MCF 10A (cell line): Measurements from ENCODE around the gene TDRD10. TPM values are rescaled to one million over a fixed set of nuclear protein-coding genes. Genes with fewer than 3 reads are reported as not detected.

ENCODE experiments used
- BruUV-seq: library from RNA; stranded (reverse); fragments of 400-500 nt; replicated peaks from 2 replicates; lab custom pipeline; 2021; lab: Mats Ljungman, UMichigan
- CTCF ChIA-PET: fragments of 300-600 bp; sonication (Branson Sonifier 250); formaldehyde crosslinking; extraction: SDS; loops from one replicate; lab custom pipeline; 2021; ENCODE audit warnings: antibody characterized with exemption, inconsistent platforms; lab: Yijun Ruan, JAX
- POLR2A ChIA-PET: fragments of 300-600, 350-650 bp; sonication (Branson Sonifier 250); formaldehyde crosslinking; extraction: SDS; loops from one replicate; lab custom pipeline; 2020; ENCODE audit warnings: antibody characterized with exemption, inconsistent platforms; lab: Yijun Ruan, JAX
- DNase-seq: peaks from one replicate; pipeline ENCODE4 v3.0.0-alpha.2; 2018; ENCODE audit not compliant: unreplicated experiment
- H3K27ac Mint-ChIP-seq: one replicate; pipeline ENCODE4 v1.8.0; 2022; ENCODE audit warnings: mild to moderate bottlenecking, low read depth, mixed read lengths; ENCODE audit not compliant: unreplicated experiment
- H3K27me3 Mint-ChIP-seq: one replicate; pipeline ENCODE4 v1.8.0; 2022; ENCODE audit warnings: mixed read lengths; ENCODE audit not compliant: insufficient read depth, unreplicated experiment
- H3K36me3 Mint-ChIP-seq: one replicate; pipeline ENCODE4 v1.8.0; 2022; ENCODE audit warnings: mild to moderate bottlenecking, moderate library complexity, mixed read lengths; ENCODE audit not compliant: insufficient read depth, unreplicated experiment
- H3K4me1 Mint-ChIP-seq: one replicate; pipeline ENCODE4 v1.8.0; 2022; ENCODE audit warnings: mixed read lengths; ENCODE audit not compliant: insufficient read depth, unreplicated experiment
- H3K4me3 Mint-ChIP-seq: one replicate; pipeline ENCODE4 v1.8.0; 2022; ENCODE audit warnings: mild to moderate bottlenecking, moderate library complexity, mixed read lengths; ENCODE audit not compliant: unreplicated experiment
- H3K9me3 Mint-ChIP-seq: one replicate; pipeline ENCODE4 v1.8.0; 2022; ENCODE audit warnings: mixed read lengths; ENCODE audit not compliant: unreplicated experiment
- intact Hi-C: fragments of 100-400 bp; cut with micrococcal nuclease; formaldehyde crosslinking; loops from 2 replicates; pipeline ENCODE4 v1.14.1; 2022
- total RNA-seq: library from RNA; stranded (reverse); gene quantifications from 2 replicates; pipeline ENCODE4 v1.2.3, GENCODE V29; 2022
- TF ChIP-seq, protein P1 (sequence below): fragments of 200-600 bp; IDR thresholded peaks from one replicate; pipeline ENCODE4 v1.8.0; 2022; ENCODE audit warnings: antibody characterized with exemption, mild to moderate bottlenecking; ENCODE audit not compliant: unreplicated experiment

TDRD10 gene
- total RNA-seq, 1 experiment from 2014 or later: not detected

DNA sequence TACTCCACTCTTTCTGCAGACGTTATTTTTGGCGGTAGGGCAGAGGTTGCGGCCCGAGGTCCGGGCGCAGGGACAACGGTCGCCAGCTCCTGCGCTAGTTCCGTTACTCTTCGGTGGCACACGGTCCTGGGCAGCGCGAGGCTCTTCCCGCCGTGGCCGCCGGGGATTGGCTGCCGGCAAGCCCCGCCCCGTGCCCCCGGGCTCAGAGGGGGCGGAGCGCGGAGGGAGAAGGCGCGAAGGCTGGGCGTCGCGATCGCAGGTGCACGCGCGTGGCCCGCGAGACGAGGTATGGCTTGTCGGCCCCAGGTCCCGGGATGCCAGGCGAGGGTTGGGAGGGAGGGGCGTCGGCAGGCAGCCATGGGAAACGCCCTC, 711 bp downstream of the TDRD10 start:
- Mint-ChIP-seq H3K9me3 (no peaks in the 10 kb centered on the region), H3K4me1 (no peaks in the 10 kb centered on the region), H3K27ac (no peak overlapping the region), H3K36me3 (no peaks in the 10 kb centered on the region), H3K4me3 (no peak overlapping the region), H3K27me3 (peaks cover 69% of the 10 kb centered on the region)
- TF ChIP-seq, protein P1, sequence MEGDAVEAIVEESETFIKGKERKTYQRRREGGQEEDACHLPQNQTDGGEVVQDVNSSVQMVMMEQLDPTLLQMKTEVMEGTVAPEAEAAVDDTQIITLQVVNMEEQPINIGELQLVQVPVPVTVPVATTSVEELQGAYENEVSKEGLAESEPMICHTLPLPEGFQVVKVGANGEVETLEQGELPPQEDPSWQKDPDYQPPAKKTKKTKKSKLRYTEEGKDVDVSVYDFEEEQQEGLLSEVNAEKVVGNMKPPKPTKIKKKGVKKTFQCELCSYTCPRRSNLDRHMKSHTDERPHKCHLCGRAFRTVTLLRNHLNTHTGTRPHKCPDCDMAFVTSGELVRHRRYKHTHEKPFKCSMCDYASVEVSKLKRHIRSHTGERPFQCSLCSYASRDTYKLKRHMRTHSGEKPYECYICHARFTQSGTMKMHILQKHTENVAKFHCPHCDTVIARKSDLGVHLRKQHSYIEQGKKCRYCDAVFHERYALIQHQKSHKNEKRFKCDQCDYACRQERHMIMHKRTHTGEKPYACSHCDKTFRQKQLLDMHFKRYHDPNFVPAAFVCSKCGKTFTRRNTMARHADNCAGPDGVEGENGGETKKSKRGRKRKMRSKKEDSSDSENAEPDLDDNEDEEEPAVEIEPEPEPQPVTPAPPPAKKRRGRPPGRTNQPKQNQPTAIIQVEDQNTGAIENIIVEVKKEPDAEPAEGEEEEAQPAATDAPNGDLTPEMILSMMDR: no peak
- ChIA-PET POLR2A (no interaction called here), CTCF (no interaction called here)
- intact Hi-C loops: no loop called here
- no TSS peak for BruUV-seq
- DNase-seq: no peak

GRCh38 chr1:154503898-154504297, 1.9 kb downstream of the TDRD10 start:
- BruUV-seq: no TSS peak
- Mint-ChIP-seq H3K27me3 (peaks cover 78% of the 10 kb centered on the region), H3K4me3 (no peak overlapping the region), H3K27ac (no peak overlapping the region), H3K36me3 (no peaks in the 10 kb centered on the region), H3K4me1 (no peaks in the 10 kb centered on the region), H3K9me3 (no peaks in the 10 kb centered on the region)
- TF ChIP-seq, protein P1: no peak
- intact Hi-C loops: no loop called here
- ChIA-PET CTCF (no interaction called here), POLR2A (no interaction called here)
- DNase-seq: no peak

DNA sequence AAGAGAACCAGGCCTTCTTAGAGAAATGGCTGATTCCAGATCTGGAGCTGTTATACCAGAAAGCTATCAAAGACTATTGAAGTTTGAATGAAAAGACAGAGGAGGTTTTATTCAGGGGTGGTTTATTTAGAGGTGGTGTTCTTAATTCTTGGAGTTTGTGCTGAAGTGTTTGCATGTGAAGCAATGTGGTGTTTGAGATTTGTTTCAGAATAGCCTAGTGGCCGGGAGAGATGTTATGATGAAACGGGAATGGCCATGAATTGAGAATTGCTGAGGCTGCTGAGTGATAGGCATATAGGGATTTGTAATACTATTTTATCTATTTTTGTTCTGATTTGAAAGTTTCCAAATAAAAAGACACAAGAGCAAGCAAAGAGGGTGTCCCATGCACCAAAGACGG, 10.7 kb downstream of the TDRD10 start:
- intact Hi-C loops: no loop called here
- TF ChIP-seq, protein P1: no peak
- Mint-ChIP-seq H3K4me3 (no peak overlapping the region), H3K4me1 (no peaks in the 10 kb centered on the region), H3K27me3 (peaks cover 77% of the 10 kb centered on the region), H3K36me3 (no peaks in the 10 kb centered on the region), H3K27ac (no peak overlapping the region), H3K9me3 (no peaks in the 10 kb centered on the region)
- DNase-seq: no peak
- CTCF ChIA-PET: interaction anchor here (0.6 to 1.4 kb wide), 5 partner anchors 13 to 180 kb away, joined by 3 to 5 read pairs (median 3); no protein-coding TSS in a partner anchor
- BruUV-seq: no TSS peak
- POLR2A ChIA-PET: interaction anchor here (0.7 kb wide), 1 partner anchor 22 kb away, joined by 3 read pairs; no protein-coding TSS in a partner anchor

DNA sequence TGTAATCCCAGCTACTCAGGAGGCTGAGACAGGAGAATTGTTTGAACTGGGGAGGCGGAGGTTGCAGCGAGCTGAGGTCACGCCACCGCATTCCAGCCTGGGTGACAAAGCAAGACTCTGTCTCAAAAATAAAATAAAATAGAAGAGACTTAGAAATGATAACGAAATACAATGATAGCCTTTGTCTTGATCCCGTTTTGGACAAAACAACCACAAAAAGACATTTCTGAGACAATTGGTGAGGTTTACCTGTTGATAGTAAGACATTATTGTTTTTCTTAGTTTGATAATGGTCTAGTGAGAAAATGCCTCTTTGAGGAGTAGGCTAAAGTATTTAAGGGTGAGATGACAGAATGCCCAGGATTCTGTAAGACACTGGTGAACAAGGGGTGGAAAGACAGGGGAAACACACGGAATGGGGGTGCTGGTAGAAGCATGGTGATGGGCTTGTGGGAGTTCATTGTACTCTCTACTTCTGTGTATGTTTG, 12.1 kb downstream of the TDRD10 start:
- Mint-ChIP-seq H3K9me3 (no peaks in the 10 kb centered on the region), H3K27ac (no peak overlapping the region), H3K27me3 (peaks cover 63% of the 10 kb centered on the region), H3K4me1 (no peaks in the 10 kb centered on the region), H3K36me3 (no peaks in the 10 kb centered on the region), H3K4me3 (no peak overlapping the region)
- ChIA-PET CTCF (interaction anchor here (0.6 kb wide), 1 partner anchor 321 kb away, joined by 3 read pairs; no protein-coding TSS in a partner anchor), POLR2A (no interaction called here)
- TF ChIP-seq, protein P1: no peak
- intact Hi-C loops: no loop called here
- DNase-seq: no peak
- no TSS peak for BruUV-seq
